AG10803 (cell line): Measurements from ENCODE around the gene CRYGB.

Experiments used
- DNase-seq: peaks from one replicate; pipeline ENCODE4 v3.0.0; 2010; ENCODE audit warnings: low read depth
- H3K4me3 ChIP-seq: 2 replicates; pipeline ENCODE4 v1.5.1; 2011; ENCODE audit warnings: mild to moderate bottlenecking, low read length, control low read depth
- TF ChIP-seq, protein P1 (sequence below): conservative IDR thresholded peaks from 2 replicates; pipeline ENCODE4 v1.5.1; 2011; ENCODE audit warnings: mild to moderate bottlenecking, low read length, control low read depth, inconsistent platforms

Gene CRYGB

DNA sequence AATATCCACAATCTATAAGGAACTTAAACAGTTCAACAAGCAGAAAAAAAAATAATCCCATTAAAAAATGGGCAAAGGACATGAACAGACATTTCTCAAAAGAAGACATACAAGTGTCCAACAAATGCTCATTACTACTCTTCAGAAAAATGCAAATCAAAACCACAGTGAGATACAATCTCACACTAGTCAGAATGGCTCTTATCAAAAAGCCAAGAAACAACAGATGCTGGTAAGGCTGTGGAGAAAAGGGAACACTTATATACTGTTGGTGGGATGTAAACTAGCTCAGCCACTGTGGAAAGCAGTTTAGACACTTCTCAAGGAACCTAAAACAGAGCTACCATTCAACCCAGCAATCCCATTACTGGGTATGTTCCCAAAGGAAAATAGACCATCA is 7.2 kb upstream of the CRYGB start:
- H3K4me3 ChIP-seq = no peak overlapping the region
- TF ChIP-seq, protein P1, sequence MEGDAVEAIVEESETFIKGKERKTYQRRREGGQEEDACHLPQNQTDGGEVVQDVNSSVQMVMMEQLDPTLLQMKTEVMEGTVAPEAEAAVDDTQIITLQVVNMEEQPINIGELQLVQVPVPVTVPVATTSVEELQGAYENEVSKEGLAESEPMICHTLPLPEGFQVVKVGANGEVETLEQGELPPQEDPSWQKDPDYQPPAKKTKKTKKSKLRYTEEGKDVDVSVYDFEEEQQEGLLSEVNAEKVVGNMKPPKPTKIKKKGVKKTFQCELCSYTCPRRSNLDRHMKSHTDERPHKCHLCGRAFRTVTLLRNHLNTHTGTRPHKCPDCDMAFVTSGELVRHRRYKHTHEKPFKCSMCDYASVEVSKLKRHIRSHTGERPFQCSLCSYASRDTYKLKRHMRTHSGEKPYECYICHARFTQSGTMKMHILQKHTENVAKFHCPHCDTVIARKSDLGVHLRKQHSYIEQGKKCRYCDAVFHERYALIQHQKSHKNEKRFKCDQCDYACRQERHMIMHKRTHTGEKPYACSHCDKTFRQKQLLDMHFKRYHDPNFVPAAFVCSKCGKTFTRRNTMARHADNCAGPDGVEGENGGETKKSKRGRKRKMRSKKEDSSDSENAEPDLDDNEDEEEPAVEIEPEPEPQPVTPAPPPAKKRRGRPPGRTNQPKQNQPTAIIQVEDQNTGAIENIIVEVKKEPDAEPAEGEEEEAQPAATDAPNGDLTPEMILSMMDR = no peak
- DNase-seq = no peak

DNA sequence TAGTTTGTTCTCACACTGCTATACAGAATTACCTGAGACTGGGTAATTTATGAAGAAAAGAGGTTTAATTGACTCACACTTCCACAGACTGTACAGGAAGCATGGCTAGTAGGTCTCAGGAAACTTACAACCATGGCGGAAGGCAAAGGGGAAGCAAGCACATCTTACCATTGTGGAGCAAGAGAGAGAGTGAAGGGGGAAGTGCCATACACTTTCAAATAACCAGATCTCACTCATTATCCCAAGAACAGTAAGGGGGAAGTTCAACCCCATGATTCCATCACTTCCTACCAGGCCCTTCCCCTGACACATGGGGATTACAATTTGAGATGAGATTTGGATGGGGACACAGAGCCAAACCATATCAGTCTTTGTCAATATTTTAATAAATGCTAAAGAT is 5.0 kb upstream of the CRYGB start:
- H3K4me3 ChIP-seq = no peak overlapping the region
- TF ChIP-seq, protein P1 = no peak
- no peak for DNase-seq

DNA sequence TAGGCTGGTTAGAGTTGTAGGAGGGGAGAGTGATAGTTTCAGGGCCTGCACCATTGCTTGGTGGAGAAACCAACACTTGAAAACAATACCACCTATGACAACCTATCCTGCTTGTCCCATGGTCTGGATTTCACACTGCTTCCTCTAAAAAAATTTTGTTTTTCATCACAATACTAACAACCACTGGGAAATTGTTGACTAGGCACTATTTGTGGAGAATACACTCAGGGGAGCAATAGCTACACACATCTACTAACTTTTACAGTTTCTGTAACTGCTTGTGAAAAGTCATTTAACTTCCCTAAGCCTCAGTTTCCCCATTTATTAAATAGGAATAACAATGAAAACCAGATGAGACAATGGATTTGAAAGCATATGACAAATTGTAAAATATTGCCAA is 4.1 kb upstream of the CRYGB start:
- no peak overlapping the region for H3K4me3 ChIP-seq
- DNase-seq = no peak
- TF ChIP-seq, protein P1 = no peak

DNA sequence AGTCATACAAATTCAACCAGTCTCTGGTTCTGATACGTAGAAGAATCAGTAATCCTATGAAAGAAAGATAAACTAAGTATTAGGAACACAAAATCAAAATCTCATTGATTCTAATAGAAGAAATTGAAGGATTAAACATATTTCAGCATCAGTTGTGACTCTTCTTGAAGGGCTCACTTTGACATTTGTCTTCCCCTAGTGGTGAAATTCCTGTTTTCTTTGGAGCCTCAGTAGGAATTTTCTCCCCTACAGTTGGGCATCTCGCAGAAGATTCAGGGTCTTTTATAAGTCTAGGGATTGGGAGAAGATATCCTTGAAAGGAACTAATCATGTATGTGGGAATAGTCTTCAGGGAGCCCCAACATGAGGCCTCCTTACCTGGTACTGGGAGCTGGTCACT is 2.8 kb upstream of the CRYGB start:
- TF ChIP-seq, protein P1 = peak; percentile 10; the same call in 1 of the 2 replicates
- no peak for DNase-seq
- H3K4me3 ChIP-seq = no peak overlapping the region

DNA sequence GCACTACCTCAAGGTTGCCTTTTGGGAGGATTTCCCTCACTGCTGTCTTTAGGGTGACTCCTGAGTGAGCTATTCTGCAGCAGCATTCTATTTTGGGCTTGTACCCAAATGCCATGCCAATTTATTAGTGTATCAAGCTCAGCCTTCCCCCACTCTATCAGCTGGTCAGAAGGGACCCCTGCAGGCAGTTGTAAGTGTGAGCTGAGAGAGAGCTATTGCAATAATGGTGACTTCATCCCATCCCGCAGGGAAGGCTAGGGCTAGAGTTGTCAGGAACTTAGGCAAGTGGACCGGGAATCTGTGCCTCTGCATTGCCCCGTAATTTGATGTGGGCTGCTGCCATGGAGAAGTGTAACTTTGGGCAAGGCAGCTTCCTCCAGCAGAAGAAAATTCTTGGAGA is 1.8 kb upstream of the CRYGB start:
- H3K4me3 ChIP-seq = no peak overlapping the region
- TF ChIP-seq, protein P1 = no peak
- no peak for DNase-seq

DNA sequence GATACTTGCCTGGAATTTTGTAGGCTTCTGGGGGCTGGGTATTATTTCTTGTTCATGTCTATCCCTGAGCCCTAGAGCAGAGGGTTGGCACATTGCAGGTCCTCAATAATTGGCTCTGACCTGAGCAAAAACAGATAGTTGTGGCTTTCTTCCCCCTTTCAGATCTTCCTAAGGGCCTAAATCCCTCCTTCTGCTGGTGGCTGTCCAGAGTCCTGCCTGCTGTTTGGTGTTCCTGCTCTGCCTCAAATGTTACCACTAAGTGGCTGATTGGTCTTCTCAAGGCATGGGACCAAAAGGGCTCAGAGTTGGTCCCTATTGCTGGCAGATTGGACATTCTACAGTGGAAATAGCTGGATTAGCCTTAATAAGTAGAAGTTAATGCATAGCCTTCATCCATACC is 1.1 kb upstream of the CRYGB start:
- H3K4me3 ChIP-seq = no peak overlapping the region
- no peak for DNase-seq

More for the DNA sequence above, 1.1 kb upstream of the CRYGB start:
- TF ChIP-seq, protein P1 = no peak
